Measurements from ENCODE around the gene ESR2. TPM values are rescaled to one million over a fixed set of nuclear protein-coding genes. Genes with fewer than 3 reads are reported as not detected.

ESR2 gene
- total RNA-seq, 1 donor from 2014 or later, result 0.06 TPM

DNA sequence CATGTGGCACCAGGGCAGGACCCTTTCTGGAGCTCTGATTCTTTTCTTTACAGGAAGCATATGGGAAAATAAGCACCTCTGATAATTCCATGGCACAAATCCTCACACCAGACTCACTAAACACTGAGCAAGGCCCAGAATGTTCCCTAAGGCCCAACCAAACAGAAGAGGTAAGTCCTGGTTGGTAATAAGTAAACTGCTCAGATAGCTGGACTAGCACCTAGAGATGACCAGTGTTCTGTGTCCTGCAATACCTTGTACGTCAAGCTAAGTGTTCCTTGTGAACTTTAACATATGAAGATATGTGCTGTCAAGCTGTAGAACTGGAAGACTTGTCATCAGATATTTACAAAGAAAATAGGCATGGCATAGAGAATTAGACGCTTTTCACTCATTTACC, 186.7 kb downstream of the ESR2 start:
- TF ChIP-seq, protein P1, sequence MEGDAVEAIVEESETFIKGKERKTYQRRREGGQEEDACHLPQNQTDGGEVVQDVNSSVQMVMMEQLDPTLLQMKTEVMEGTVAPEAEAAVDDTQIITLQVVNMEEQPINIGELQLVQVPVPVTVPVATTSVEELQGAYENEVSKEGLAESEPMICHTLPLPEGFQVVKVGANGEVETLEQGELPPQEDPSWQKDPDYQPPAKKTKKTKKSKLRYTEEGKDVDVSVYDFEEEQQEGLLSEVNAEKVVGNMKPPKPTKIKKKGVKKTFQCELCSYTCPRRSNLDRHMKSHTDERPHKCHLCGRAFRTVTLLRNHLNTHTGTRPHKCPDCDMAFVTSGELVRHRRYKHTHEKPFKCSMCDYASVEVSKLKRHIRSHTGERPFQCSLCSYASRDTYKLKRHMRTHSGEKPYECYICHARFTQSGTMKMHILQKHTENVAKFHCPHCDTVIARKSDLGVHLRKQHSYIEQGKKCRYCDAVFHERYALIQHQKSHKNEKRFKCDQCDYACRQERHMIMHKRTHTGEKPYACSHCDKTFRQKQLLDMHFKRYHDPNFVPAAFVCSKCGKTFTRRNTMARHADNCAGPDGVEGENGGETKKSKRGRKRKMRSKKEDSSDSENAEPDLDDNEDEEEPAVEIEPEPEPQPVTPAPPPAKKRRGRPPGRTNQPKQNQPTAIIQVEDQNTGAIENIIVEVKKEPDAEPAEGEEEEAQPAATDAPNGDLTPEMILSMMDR (conservative IDR thresholded peaks at IDR 0.05; ENCODE audit: low read depth, low read length), result no peak
- no peak overlapping the region for H3K4me3 ChIP-seq (ENCODE audit: low read depth, low read length)
- no peak for DNase-seq (ENCODE audit: low read depth)

DNA sequence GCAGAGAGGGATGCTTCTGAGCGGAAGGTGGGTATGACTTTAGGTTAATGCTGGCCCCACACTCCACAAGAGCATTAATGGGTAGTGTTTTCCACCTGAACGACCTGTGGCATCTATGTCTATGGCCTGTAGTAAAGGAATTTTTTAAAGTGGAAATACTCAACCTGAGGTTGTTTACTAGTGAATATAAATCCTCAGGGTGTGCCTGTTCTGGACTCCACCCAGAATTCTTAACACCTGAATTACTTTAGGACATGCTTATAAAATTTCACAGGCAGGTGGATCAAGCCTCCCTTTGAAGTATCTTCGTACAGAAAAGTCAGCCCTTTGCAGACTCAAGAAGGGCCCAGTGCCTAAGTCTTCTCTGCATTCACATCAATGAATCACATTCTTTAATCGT, 196.1 kb downstream of the ESR2 start:
- DNase-seq (ENCODE audit: low read depth), result no peak
- TF ChIP-seq, protein P1 (conservative IDR thresholded peaks at IDR 0.05; ENCODE audit: low read depth, low read length), result no peak
- no peak overlapping the region for H3K4me3 ChIP-seq (ENCODE audit: low read depth, low read length)

DNA sequence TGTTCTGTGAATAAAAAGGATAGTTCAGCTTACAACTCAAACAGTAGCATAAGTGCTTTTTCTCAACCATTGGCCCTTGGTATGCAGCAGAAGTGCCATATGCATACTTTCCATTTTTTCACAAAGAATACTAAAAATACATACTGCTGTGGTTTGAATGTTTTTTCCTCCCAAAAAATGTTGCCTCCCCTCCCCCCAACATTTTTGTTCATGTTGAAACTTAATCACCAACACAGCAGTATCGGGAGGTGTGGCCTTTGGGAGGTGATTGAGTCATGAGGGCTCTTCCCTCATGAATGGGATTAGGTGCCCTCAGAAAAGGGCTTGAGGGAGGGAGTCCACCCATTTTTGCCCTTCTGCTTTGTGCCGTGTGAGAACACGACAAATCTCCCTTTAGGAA, 198.6 kb downstream of the ESR2 start:
- H3K4me3 ChIP-seq (ENCODE audit: low read depth, low read length), result no peak overlapping the region
- TF ChIP-seq, protein P1 (conservative IDR thresholded peaks at IDR 0.05; ENCODE audit: low read depth, low read length), result no peak
- no peak for DNase-seq (ENCODE audit: low read depth)

DNA sequence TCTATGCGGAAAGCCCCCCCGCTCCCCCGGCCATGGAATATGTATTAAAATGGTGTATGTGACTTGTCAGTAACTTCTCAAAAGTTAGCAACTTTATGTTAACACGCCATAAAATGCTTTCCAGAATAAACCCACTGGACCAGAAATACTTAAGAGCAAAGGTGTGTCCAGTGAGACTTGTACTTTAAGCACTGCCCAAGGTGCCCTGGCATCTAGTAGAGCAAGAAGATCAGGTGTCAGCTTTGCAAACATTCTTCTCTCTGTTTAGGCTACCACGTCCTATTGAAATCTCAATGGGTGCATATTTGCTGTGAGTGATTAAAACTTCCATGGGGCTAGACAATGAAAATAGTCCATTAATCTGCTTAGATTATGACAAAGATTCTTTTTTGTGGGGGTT, 201.2 kb downstream of the ESR2 start:
- TF ChIP-seq, protein P1 (conservative IDR thresholded peaks at IDR 0.05; ENCODE audit: low read depth, low read length), result no peak
- DNase-seq (ENCODE audit: low read depth), result no peak
- H3K4me3 ChIP-seq (ENCODE audit: low read depth, low read length), result no peak overlapping the region

DNA sequence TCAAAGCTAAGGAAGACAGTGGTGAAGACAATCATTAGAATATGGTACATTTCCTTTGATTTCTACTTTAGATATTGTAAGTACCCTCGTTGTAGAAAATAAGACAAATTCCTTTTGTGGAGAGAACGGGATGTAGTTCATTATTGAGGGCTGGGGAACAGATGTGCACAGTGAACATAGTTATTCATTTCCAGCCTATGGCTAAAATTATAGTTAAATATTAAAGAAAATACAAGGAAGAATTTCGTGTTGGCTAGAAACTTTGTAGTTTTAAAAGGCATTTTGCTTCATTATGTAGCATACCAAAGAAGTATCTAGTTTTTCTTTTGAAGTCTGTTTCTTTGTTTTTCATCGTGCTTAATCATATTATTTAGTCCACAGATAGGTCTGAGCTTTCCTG, 201.8 kb downstream of the ESR2 start:
- no peak overlapping the region for H3K4me3 ChIP-seq (ENCODE audit: low read depth, low read length)
- TF ChIP-seq, protein P1 (conservative IDR thresholded peaks at IDR 0.05; ENCODE audit: low read depth, low read length), result no peak
- no peak for DNase-seq (ENCODE audit: low read depth)

DNA sequence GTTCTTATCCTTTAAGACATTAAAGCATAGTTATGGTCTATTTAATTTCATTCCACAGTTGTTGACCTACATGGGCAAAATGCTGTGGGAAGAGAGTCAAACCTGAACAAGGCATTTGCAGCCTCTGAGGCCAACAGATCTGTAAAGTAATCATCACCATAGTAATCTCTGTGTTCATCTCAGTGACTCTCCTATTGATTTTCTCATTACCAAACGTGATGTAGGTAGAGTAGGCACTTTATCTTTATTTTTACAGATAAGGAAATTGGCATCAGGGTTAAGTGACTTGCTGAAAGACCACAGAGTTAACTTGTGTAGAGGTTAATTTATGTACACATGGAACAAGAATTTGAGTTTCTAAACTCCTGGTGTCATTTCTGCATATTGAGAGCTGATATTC, 203.0 kb downstream of the ESR2 start:
- no peak for DNase-seq (ENCODE audit: low read depth)
- TF ChIP-seq, protein P1 (conservative IDR thresholded peaks at IDR 0.05; ENCODE audit: low read depth, low read length), result no peak
- no peak overlapping the region for H3K4me3 ChIP-seq (ENCODE audit: low read depth, low read length)

DNA sequence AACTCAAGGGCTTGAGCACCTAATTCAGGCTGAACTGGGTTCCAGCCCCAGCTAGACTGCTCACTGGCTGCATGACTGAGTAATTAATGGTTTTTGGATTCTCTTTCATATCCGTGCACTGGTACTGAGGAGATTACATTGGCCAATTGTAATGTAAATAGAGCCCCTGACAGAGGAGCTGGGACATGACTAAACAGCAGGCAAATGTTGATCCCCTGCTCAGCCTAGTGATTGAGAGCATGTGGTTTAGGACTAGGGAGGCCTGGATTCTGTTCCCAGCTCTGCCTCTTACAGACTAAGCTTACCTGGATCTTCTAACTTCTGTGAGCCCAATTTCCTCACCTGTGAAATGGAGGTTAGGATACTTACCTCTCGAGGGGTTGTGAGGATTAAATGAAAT, 204.3 kb downstream of the ESR2 start:
- TF ChIP-seq, protein P1 (conservative IDR thresholded peaks at IDR 0.05; ENCODE audit: low read depth, low read length), result no peak
- no peak overlapping the region for H3K4me3 ChIP-seq (ENCODE audit: low read depth, low read length)
- DNase-seq (ENCODE audit: low read depth), result no peak
